Colonic mucosa (tissue), 4 donors: ENCODE results near the gene SLC35B1. TPM values are rescaled to one million over a fixed set of nuclear protein-coding genes. Genes with fewer than 3 reads are reported as not detected.

Source experiments
- DNase-seq: peaks from one replicate; pipeline ENCODE4 v3.0.0-alpha.2; 2020
- H3K27ac ChIP-seq: fragments of 200-600 bp; one replicate; pipeline ENCODE4 v1.8.0; 2021
- H3K27me3 ChIP-seq: fragments of 200-600 bp; one replicate; pipeline ENCODE4 v1.8.0; 2021
- H3K36me3 ChIP-seq: fragments of 200-600 bp; one replicate; pipeline ENCODE4 v1.8.0; 2021
- H3K4me1 ChIP-seq: fragments of 200-600 bp; one replicate; pipeline ENCODE4 v1.8.0; 2021; ENCODE audit warnings: mild to moderate bottlenecking
- H3K4me3 ChIP-seq: fragments of 200-600 bp; one replicate; pipeline ENCODE4 v1.8.0; 2021
- H3K9ac ChIP-seq, 2 donors: one replicate each; pipeline ENCODE4 v1.7.0; 2013; ENCODE audit warnings: control low read depth in 2 of 2, low read depth in 2 of 2, low read length in 2 of 2
- H3K9me3 ChIP-seq: fragments of 200-600 bp; one replicate; pipeline ENCODE4 v1.8.0; 2021
- intact Hi-C: fragments of 100-400 bp; cut with DNase I; formaldehyde crosslinking; loops from one replicate; pipeline ENCODE4 v1.14.1; 2022
- total RNA-seq, 2 donors: library from RNA; stranded (reverse); fragmentation: NEBNext Ultra II Directional in 1 of 2; extraction: Animal tissue kit (Norgen Biotek cat#: 25700) in 1 of 2; gene quantifications; one replicate each; pipeline ENCODE4 v1.2.1, GENCODE V29; 2021
- TF ChIP-seq, protein P1 (sequence below): fragments of 200-600 bp; IDR thresholded peaks from one replicate; pipeline ENCODE4 v1.8.0; 2022; ENCODE audit warnings: antibody characterized with exemption, mild to moderate bottlenecking
- donor health status: healthy.
- donor health status: DM: no; HTN: no; CAD: no.
- donor health status: DM: no; HTN: no; CAD: no.

SLC35B1 gene
- total RNA-seq, 2 donors from 2014 or later, result 43.0 to 73.5 TPM

DNA sequence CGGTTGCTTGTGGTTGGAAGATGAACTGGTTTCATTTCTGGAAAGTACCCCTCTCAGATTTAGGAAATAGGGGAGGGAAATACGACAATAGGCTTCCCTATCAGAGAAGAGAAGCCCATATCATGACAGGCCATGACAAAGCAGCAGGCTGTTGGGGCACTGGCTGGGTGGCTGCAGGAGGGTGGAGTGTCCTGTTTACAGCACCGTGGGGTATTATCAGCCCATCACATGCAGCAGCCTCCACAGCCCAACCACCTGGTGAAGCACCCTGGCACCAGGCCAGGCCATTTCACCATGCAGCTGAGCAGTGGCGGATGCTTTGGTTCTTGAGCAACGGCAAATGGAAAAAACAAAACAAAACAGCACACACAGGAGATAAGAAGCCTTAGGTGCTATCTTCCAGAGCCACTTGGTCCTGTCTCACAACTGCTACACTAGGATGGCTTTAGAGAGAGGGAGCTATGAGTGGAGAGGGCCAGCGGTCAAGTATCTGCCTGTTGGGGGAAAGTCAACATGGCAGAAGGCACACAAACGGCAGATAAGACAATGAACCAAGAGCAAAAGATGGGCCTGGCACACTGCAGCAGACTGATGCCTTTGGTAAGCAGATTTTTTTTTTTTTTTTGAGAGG is 32.0 kb upstream of the SLC35B1 start:
- TF ChIP-seq, protein P1, sequence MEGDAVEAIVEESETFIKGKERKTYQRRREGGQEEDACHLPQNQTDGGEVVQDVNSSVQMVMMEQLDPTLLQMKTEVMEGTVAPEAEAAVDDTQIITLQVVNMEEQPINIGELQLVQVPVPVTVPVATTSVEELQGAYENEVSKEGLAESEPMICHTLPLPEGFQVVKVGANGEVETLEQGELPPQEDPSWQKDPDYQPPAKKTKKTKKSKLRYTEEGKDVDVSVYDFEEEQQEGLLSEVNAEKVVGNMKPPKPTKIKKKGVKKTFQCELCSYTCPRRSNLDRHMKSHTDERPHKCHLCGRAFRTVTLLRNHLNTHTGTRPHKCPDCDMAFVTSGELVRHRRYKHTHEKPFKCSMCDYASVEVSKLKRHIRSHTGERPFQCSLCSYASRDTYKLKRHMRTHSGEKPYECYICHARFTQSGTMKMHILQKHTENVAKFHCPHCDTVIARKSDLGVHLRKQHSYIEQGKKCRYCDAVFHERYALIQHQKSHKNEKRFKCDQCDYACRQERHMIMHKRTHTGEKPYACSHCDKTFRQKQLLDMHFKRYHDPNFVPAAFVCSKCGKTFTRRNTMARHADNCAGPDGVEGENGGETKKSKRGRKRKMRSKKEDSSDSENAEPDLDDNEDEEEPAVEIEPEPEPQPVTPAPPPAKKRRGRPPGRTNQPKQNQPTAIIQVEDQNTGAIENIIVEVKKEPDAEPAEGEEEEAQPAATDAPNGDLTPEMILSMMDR, result no peak
- Histone ChIP-seq H3K36me3 (no peaks in the 10 kb centered on the region), H3K9me3 (no peaks in the 10 kb centered on the region), H3K27me3 (no peaks in the 10 kb centered on the region), H3K9ac (peak overlapping the region in 1 of 2 donors; percentile 48), H3K27ac (peak overlapping the region; percentile 72), H3K4me1 (peaks cover 4% of the 10 kb centered on the region), H3K4me3 (no peak overlapping the region)
- intact Hi-C loops, result no loop called here
- DNase-seq, result peak; percentile 52

DNA sequence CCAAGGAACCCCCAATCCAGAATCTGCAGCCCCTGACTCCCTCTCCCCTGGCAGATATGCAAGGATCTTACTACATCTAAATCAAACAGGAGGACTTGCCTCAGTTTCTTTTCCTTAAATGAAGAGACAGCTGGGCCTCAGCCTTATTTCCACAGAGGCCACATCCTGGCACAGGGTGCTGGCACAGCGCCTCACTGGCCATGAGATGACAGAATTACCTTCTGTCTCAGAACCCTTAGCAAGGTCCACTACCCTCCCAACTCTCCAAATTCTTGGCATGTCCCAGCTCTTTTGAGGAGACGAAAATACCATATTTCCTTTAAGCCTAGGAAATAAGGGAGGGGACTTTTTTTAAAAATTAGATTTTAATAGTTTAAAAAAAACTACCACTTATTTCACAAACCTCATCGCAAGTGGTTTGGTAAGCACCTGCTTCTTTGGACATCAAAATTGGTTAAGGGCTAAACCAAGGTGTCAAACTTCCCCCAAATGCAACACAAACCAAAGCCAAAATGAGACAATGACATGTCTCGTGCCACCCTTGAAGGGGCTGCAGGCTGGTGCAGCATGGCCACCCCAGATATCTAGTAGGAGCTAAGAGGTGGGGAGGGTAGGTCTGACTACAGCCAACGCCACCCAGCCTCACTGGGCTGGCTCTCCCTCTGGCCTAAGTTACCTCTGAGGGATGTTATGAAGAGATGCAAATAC is 30.8 kb upstream of the SLC35B1 start:
- Histone ChIP-seq H3K36me3 (no peaks in the 10 kb centered on the region), H3K9me3 (no peaks in the 10 kb centered on the region), H3K27ac (peak overlapping the region; percentile 72), H3K27me3 (no peaks in the 10 kb centered on the region), H3K9ac (no peak overlapping the region), H3K4me3 (no peak overlapping the region), H3K4me1 (peaks cover 4% of the 10 kb centered on the region)
- TF ChIP-seq, protein P1, result no peak
- intact Hi-C loops, result no loop called here
- no peak for DNase-seq

DNA sequence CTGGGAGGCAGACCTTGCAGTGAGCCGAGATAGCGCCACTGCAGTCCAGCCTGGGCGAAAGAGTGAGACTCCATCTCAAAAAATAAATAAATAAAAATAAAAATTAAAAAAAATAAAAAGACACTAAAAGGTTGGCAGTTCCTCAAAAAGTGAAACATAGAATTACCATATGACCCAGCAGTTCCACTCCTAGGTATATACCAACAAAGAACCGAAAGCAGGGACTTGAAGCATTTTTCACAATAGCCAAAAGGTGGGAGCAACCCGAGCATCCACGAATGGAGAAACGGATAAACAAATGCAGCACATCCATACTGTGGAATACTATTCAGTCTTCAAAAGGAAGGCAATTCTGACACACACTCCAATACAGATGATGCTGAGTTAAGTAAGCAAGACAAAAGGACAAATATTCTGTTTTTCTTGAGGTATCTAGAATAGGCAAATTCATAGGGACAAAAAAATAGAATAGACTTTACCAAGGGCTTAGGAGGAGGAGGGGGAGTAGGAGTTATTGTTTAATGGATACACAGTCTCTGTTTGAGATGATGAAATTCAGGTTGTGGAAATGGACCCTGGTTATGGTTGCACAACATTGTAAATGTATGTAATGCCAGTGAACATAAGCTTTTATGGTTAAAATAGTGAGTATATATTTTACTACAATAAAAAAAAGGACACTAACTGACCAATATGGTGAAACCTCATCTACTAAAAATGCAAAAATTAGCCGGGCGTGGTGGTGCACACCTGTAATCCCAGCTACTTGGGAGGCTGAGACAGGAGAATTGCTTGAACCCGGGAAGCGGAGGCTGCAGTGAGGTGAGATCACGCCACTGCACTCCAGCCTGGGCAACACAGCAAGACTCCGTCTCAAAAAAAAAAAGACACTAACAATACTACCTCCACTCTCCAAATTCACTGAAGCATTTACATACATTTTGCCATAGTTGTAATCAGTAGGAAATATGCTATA is 27.0 kb upstream of the SLC35B1 start:
- no peak overlapping the region for H3K4me3 ChIP-seq
- no peaks in the 10 kb centered on the region for H3K27me3 ChIP-seq
- no peaks in the 10 kb centered on the region for H3K36me3 ChIP-seq
- no peaks in the 10 kb centered on the region for H3K9me3 ChIP-seq
- no peak overlapping the region for H3K27ac ChIP-seq
- intact Hi-C loops, result no loop called here
- no peak for DNase-seq
- no peak overlapping the region for H3K9ac ChIP-seq
- no peaks in the 10 kb centered on the region for H3K4me1 ChIP-seq
- TF ChIP-seq, protein P1, result no peak

DNA sequence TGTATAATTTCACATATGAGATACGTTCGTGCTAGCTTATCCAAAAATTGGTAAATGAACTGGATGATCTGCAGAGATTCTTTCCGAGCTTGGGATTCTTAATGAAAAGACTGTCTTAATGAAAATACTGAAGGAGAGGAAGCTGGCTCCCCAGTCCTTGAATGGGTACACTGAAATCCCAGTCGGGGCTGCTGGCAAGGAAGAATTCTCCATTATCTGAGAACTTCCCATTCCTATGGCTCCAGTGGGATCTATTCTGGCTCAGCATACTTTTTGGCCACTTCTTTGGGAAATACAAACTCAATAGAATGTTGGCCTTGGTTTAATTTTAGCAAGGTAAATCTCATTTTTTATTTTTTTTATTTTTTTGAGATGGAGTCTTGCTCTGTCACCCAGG is 23.7 kb upstream of the SLC35B1 start:
- intact Hi-C loops, result no loop called here
- Histone ChIP-seq H3K4me3 (no peak overlapping the region), H3K9ac (no peak overlapping the region), H3K4me1 (no peaks in the 10 kb centered on the region), H3K36me3 (no peaks in the 10 kb centered on the region), H3K27me3 (no peaks in the 10 kb centered on the region), H3K9me3 (no peaks in the 10 kb centered on the region), H3K27ac (no peak overlapping the region)
- TF ChIP-seq, protein P1, result no peak
- no peak for DNase-seq

DNA sequence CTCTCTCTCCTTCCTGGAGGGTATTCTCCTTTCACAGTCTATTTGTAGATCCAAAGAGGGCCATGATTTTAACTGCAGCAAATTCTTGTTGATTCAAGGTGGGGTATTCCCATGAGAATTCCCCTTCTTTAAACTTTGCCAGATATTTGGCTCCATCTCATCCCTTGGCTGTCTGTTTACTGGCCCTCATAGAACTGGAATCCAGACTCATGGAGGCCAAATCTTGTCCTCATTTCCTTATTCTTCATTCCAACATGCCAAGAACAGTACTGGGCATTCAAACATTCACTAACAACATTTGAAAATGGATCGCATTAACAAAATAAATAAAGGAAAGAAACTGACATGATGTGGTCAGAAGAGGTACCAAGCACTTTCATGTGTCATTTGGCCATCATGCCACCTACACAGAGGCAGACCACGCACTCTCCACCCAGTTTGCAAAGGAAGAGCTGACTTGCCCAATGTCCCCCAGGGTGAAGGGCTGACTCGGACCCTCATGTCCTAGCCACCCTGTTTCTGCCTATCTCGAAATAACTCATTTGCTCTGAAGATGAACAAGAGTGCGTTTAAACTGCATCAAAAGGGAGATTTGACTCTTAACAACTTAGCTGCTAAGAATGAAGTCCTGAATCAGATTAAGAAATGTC is 23.1 kb upstream of the SLC35B1 start:
- Histone ChIP-seq H3K9ac (no peak overlapping the region), H3K4me1 (no peaks in the 10 kb centered on the region), H3K27ac (peak overlapping the region; percentile 32), H3K36me3 (no peaks in the 10 kb centered on the region), H3K4me3 (no peak overlapping the region), H3K9me3 (no peaks in the 10 kb centered on the region), H3K27me3 (no peaks in the 10 kb centered on the region)
- intact Hi-C loops, result no loop called here
- TF ChIP-seq, protein P1, result no peak
- DNase-seq, result no peak
